Lower leg skin (tissue), 4 donors: ENCODE data around the gene TEKT3. TPM values are rescaled to one million over a fixed set of nuclear protein-coding genes. Genes with fewer than 3 reads are reported as not detected.
A peak's percentile ranks its signal among the peaks of the same experiment; 100 is the strongest.

Experiments
- DNase-seq, 2 donors: peaks; one replicate each; pipeline ENCODE4 v3.0.0-alpha.2; 2019; ENCODE audit warnings: low spot score in 2 of 2
- H3K4me3 ChIP-seq: fragments of 200-600 bp; sonication (generic); 2 replicates; pipeline ENCODE4 v1.5.1; 2017; ENCODE audit warnings: mild to moderate bottlenecking, low read depth; ENCODE audit not compliant: poor library complexity, severe bottlenecking
- POLR2A ChIP-seq, 2 donors: fragments of 450-650 bp; IDR thresholded peaks; one replicate each; pipeline ENCODE4 v1.6.1; 2016 to 2017; ENCODE audit warnings: antibody characterized with exemption in 2 of 2, mild to moderate bottlenecking in 1 of 2, moderate library complexity in 1 of 2
- WGBS, 2 donors: methylation state at CpG; one replicate each; pipeline ENCODE4 v1.1.5; 2018; 5-methylcytosine and 5-hydroxymethylcytosine counted together
- intact Hi-C: fragments of 100-400 bp; cut with DNase I; formaldehyde crosslinking; loops from one replicate; pipeline ENCODE4 v1.15.0; 2023; ENCODE audit warnings: low total_unique reads
- total RNA-seq, 4 donors: library from RNA; depleted of rRNA; stranded (reverse); fragments of >200 nt; gene quantifications; one replicate each; pipeline ENCODE4 v1.1.0, GENCODE V29; 2016
- TF ChIP-seq, protein P1 (sequence below), 3 donors: fragments of 450-650 bp; IDR thresholded peaks; one replicate each; pipeline ENCODE4 v1.5.1; 2016; ENCODE audit warnings: antibody characterized with exemption in 3 of 3, mild to moderate bottlenecking in 3 of 3, moderate library complexity in 2 of 3

Gene TEKT3
- total RNA-seq, 4 donors from 2014 or later, result 0.46 to 2.5 TPM; not detected in 2

DNA sequence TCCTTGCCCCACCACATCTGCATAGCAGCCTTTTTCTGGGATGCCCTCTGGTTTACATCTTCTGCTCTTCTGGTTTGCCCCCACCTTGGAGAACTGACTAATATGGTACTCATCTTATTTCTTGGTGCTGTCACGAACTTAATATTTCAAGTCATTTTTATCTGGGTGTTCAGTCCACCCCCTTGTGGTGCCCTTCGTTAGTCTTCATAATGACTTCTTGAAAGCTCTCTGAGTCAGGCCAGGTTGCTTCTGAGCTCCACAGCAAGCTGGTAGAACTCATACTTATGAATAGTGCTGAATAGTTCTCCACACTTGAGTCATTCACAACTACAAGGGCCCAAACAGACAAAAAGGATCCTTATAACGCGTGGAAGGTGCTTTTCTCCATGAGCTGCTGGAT is 35.8 kb upstream of the TEKT3 start:
- no peak for DNase-seq
- whole genome bisulfite sequencing, 2 donors, result 71 to 79% methylated on average over 4 of the region's 4 CpGs
- no peak for TF ChIP-seq POLR2A (IDR thresholded peaks at IDR 0.05)
- TF ChIP-seq, protein P1, sequence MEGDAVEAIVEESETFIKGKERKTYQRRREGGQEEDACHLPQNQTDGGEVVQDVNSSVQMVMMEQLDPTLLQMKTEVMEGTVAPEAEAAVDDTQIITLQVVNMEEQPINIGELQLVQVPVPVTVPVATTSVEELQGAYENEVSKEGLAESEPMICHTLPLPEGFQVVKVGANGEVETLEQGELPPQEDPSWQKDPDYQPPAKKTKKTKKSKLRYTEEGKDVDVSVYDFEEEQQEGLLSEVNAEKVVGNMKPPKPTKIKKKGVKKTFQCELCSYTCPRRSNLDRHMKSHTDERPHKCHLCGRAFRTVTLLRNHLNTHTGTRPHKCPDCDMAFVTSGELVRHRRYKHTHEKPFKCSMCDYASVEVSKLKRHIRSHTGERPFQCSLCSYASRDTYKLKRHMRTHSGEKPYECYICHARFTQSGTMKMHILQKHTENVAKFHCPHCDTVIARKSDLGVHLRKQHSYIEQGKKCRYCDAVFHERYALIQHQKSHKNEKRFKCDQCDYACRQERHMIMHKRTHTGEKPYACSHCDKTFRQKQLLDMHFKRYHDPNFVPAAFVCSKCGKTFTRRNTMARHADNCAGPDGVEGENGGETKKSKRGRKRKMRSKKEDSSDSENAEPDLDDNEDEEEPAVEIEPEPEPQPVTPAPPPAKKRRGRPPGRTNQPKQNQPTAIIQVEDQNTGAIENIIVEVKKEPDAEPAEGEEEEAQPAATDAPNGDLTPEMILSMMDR (IDR thresholded peaks at IDR 0.05), result no peak
- intact Hi-C loops, result no loop called here
- H3K4me3 ChIP-seq, result no peak overlapping the region

DNA sequence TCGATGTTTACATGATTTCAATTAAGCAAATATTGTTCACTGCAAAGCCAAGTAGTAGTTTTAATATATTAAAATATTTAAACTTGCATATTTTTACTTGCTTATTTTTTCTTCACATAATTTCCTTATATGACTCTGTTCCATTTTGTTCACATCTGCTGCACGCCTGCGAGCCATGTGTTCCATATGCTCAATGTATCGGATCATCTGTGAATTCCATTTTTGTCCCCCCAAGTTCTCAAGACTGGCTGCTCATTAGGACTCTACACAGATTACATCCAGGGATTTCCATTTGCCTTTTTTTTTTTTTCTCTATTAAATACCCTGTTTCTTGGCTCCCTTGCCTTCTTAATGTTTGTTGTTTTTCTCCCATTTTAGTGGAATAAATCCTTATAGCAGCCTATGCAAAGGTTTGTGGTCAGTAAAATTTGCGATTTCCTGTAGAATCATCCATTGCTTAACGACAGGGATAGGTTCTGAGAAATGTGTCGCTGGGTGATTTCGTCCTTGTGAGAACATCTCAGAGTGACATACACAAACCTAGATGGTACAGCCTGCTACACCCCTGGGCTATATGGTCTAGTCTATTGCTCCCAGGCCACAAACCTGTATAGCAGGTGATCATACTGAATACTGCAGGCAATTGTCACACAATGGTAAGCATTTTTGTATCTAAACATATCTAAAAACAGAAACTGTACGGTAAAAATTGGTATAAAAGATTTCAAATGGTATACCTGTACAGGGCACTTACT is 30.2 kb upstream of the TEKT3 start:
- H3K4me3 ChIP-seq, result no peak overlapping the region
- intact Hi-C loops, result no loop called here
- TF ChIP-seq, protein P1 (IDR thresholded peaks at IDR 0.05), result no peak
- TF ChIP-seq POLR2A (IDR thresholded peaks at IDR 0.05), result no peak
- 77 to 81% methylated on average over 9 of the region's 9 CpGs for WGBS, 2 donors
- DNase-seq, result no peak

DNA sequence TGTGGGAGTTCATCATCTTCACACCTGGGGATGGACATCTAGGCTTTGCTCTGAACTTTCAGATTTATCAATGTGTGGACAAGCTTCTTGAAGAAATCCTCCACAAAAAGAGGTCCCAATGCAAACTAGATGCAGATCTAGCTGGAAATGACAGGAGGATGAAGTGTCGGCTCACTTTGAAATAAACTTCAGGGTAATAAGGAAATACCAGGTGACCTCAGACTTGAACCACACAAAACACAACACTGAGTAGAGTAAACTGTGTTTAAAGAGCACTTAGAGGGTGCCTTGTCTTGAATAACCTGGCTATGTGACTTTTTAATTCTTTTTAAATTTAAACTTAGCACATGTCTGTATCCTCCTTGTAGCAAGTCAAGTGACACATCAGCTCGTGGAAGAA is 27.2 kb upstream of the TEKT3 start:
- 68 to 82% methylated on average over 2 of the region's 2 CpGs for WGBS, 2 donors
- no peak for DNase-seq
- intact Hi-C loops, result no loop called here
- H3K4me3 ChIP-seq, result no peak overlapping the region
- no peak for TF ChIP-seq POLR2A (IDR thresholded peaks at IDR 0.05)
- TF ChIP-seq, protein P1 (IDR thresholded peaks at IDR 0.05), result no peak

DNA sequence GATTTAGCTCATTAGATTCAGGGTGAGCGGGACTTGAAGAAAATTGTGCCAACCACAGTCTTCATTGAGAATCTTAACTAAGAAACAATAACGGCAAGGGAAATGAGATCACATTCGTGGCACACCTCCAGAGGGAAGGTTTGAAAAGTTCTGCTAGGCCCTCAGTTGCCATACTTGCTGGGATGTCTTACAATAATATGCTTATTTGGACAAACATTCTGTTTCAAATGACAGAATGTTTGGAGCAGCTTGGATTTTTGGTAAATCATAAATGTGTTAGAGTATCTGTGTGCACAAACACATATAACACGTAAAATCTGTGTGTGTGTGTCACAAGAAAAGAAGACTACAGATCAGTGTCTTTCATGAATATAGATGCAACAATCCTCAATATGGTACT is 24.6 kb upstream of the TEKT3 start:
- TF ChIP-seq, protein P1 (IDR thresholded peaks at IDR 0.05), result no peak
- TF ChIP-seq POLR2A (IDR thresholded peaks at IDR 0.05), result no peak
- H3K4me3 ChIP-seq, result no peak overlapping the region
- DNase-seq, result no peak
- intact Hi-C loops, result no loop called here
- WGBS, 2 donors, result 94 to 96% methylated on average over 4 of the region's 4 CpGs

DNA sequence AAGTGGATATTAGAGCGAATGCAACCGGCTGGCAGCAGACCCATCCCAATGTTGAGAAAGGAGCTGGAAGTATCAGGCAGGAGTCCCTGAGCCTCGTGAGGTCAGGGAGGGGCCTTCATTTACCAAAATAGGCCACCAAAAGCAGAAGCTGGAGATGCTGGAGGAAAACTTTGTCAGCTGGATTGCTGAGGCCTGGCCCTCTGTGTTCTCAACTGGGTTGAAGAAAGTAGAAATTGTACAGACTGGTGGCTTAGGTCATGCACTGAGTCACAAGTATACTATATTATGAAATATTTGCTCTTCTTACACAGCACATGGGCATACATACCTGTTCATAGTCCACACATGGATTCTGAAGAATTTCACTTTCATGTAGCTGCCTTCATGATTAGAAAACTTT is 23.2 kb upstream of the TEKT3 start:
- WGBS, 2 donors, result 84 to 89% methylated on average over 3 of the region's 3 CpGs
- TF ChIP-seq POLR2A (IDR thresholded peaks at IDR 0.05), result no peak
- TF ChIP-seq, protein P1 (IDR thresholded peaks at IDR 0.05), result no peak
- intact Hi-C loops, result no loop called here
- peak in 1 of 2 donors; percentile 50 for DNase-seq
- H3K4me3 ChIP-seq, result no peak overlapping the region

DNA sequence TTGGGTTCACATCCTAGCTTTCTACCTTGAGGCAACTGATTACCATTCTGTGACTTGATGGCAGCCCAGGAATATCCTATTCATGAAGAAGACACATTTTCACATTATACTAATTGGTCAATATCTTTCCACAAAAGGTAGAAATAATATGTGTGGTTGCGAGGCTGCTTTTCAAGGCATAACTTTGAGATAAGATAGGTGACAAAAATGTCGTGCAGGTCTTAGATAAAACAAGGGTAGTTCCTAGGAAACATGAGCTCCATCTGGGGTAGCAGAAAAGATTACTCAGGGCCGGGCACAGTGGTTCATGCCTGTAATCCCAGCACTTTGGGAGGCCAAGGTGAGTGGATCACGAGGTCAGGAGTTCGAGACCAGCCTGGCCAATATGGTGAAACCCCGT is 22.3 kb upstream of the TEKT3 start:
- intact Hi-C loops, result no loop called here
- TF ChIP-seq, protein P1 (IDR thresholded peaks at IDR 0.05), result no peak
- TF ChIP-seq POLR2A (IDR thresholded peaks at IDR 0.05), result no peak
- WGBS, 2 donors, result 95% methylated on average over 6 of the region's 6 CpGs
- H3K4me3 ChIP-seq, result no peak overlapping the region
- no peak for DNase-seq
